ENCODE results near the gene CST1.
"Not testable (repeated sequence)": the region's sequence is repeated elsewhere in the genome, so short reads cannot be mapped to it uniquely, and the experiment has no call there.

The CST1 gene

GRCh38 chr20:23750786-23751185 is at the start of gene CST1:
TSS of gene CST1 (minus strand) at chr20:23750935. CDS start at chr20:23750866, 69 bp downstream.
- DNase-seq (ENCODE audit: low spot score), result not testable (repeated sequence)

GRCh38 chr20:23799216-23799847 is 48.6 kb upstream of the CST1 start:
- not testable (repeated sequence) for DNase-seq (ENCODE audit: low spot score)

- no peak for DNase-seq (ENCODE audit: low spot score)
Measured at GRCh38 chr20:23795526-23795925, 44.8 kb upstream of the CST1 start.

GRCh38 chr20:23794841-23795240 is 44.1 kb upstream of the CST1 start:
- no peak for DNase-seq (ENCODE audit: low spot score)

- DNase-seq (ENCODE audit: low spot score), result no peak
Measured at GRCh38 chr20:23794065-23794464, 43.3 kb upstream of the CST1 start.

- no peak for DNase-seq (ENCODE audit: low spot score)
Measured at GRCh38 chr20:23783447-23783846, 32.7 kb upstream of the CST1 start.

- DNase-seq (ENCODE audit: low spot score), result peak; percentile 60
Measured at GRCh38 chr20:23782366-23782983, 31.7 kb upstream of the CST1 start.

- DNase-seq (ENCODE audit: low spot score), result not testable (repeated sequence)
Measured at GRCh38 chr20:23778676-23779075, 27.9 kb upstream of the CST1 start.

- not testable (repeated sequence) for DNase-seq (ENCODE audit: low spot score)
Measured at GRCh38 chr20:23777380-23777779, 26.6 kb upstream of the CST1 start.

GRCh38 chr20:23776067-23776771 is 25.5 kb upstream of the CST1 start:
- DNase-seq (ENCODE audit: low spot score), result no peak

- no peak for DNase-seq (ENCODE audit: low spot score)
Measured at GRCh38 chr20:23774081-23774480, 23.3 kb upstream of the CST1 start.

GRCh38 chr20:23773579-23773978 is 22.8 kb upstream of the CST1 start:
- no peak for DNase-seq (ENCODE audit: low spot score)

GRCh38 chr20:23773127-23773526 is 22.4 kb upstream of the CST1 start:
- no peak for DNase-seq (ENCODE audit: low spot score)

- DNase-seq (ENCODE audit: low spot score), result no peak
Measured at GRCh38 chr20:23772074-23772473, 21.3 kb upstream of the CST1 start.

- no peak for DNase-seq (ENCODE audit: low spot score)
Measured at GRCh38 chr20:23770384-23770783, 19.6 kb upstream of the CST1 start.

- not testable (repeated sequence) for DNase-seq (ENCODE audit: low spot score)
Measured at GRCh38 chr20:23768520-23768919, 17.8 kb upstream of the CST1 start.

GRCh38 chr20:23766531-23766930 is 15.8 kb upstream of the CST1 start:
- no peak for DNase-seq (ENCODE audit: low spot score)

GRCh38 chr20:23765578-23765977 is 14.8 kb upstream of the CST1 start:
- DNase-seq (ENCODE audit: low spot score), result no peak

- DNase-seq (ENCODE audit: low spot score), result not testable (repeated sequence)
Measured at GRCh38 chr20:23764630-23765029, 13.9 kb upstream of the CST1 start.

- no peak for DNase-seq (ENCODE audit: low spot score)
Measured at GRCh38 chr20:23763345-23763744, 12.6 kb upstream of the CST1 start.

- no peak for DNase-seq (ENCODE audit: low spot score)
Measured at GRCh38 chr20:23759306-23759940, 8.7 kb upstream of the CST1 start.

- not testable (repeated sequence) for DNase-seq (ENCODE audit: low spot score)
Measured at GRCh38 chr20:23756792-23757191, 6.1 kb upstream of the CST1 start.

- DNase-seq (ENCODE audit: low spot score), result not testable (repeated sequence)
Measured at GRCh38 chr20:23755131-23755611, 4.4 kb upstream of the CST1 start.
